ENCODE measurements around the gene KCNK3.

Gene KCNK3

DNA sequence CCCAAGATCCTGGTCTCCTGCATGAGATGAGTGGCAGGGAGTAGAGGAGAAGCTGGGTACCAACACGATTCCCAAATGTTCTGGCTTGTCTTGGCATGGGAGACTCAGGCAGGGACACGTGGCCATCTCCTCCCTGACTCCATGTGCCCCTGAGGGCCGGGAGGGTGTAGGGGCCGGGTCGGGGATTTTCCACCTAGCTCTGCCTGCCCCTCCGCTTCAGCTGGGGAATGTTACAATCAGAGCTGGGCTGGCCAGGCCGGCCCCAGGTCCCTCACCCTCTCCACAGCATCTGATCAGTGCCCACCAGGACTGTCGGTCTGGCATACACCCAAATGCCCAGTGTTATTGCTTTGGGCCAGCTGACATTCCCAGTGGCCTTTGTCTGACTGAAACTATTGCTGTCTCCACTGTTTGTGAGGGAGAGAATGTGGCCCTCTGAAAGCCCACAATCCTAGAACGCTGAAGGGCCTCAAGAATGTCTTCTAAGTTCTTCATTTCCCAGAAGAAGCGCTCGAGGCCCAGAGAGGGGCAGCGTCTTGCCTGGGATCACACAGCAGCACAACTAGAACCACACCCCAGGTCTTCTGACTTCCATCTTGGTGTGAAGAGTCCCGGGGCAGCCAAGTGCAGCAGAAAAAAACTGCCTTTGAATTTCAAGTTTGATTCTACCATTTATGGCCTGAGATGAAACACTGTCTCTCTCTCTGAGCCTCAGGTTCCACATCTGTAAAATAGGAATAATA is 23.2 kb downstream of the KCNK3 start:
- FAIRE-seq: no peak

DNA sequence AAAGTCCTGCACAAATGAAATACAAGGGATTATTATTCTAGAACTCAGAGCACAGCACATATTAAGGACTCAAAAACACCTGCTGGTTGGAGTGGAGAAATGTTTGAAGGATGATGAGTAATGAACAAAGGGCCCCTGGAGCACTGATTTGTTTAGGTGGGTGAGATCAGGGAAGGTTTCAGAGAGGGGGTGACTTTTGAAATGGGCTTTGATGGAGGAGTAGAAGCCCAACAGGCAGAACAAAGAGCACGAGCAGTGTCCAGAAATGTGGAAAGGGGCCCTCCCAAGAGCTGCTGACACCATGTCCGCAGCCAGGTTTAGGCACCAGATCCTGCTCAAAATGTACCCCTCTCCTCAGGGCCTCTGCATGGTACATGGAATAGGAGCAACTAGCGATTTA is 23.8 kb downstream of the KCNK3 start:
- no peak for FAIRE-seq

DNA sequence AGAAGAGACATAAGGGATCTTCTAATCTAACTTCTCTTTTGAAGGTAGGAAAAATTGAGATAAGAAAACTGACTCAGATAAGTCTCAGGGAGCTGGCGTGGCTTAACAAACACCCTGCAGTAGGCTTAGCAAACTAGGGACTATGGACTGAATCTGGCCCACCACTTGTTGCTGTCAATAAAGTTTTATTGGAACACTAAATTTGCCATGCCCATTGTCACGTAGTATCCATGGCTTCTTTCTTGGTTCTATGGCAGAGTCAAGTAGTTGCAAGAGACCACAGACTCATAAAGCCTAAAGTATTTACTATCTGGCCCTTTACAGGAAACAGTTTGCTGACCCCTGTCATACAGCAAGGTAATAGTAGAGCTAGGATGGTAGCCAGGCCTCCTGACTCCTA is 24.2 kb downstream of the KCNK3 start:
- FAIRE-seq: no peak

DNA sequence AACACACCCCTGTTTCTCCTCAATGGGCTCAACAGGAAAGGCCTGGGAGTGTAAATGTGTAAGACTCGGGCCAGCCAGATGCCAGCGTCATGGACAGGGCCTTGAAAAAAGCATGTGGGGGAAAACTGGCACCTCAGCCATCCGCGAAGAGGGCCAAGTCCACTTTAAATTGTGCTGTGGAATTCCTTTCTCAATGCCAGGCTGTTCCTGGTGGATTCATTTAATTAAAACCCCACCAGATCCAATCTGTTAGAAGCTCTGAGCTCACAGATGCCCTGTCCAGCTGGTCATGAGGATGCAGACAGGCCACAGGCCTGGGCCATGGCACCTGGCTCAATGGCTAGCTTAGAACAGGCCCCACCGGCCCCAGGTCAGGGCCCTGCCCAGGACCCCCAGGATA is 24.8 kb downstream of the KCNK3 start:
- FAIRE-seq: no peak

DNA sequence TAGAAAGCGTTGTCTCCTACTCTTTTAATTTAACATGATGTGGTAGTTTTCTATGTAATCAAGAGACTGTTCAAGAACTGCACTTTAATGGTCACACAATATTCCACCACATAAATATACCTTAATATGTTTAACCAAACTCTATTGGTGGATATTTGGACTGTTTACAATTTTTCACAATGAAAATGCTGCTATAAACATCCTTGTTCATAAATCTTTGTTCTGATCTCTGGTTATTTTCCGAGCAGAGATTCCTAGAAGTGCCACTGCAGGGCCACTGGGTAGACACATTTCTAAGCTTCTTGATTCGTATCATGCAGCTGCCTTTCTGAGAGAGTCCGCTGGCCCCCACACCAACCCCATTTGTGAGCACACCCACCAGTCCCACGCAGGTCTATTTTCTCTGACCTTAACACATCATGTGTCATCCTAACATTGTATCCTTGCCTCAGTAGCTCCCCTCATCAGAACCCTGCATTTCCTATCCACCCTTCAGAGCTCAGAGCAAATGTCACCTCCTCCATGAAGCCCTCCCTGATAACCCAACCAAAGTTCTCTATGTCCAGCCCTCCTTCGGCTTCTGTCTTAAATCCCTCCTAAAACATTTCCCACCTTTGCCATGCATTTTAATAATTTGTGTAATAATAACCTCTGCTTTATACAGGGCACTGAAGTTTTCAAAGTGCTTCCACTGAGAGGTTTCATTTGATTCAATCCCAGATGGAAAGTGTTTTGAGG is 26.6 kb downstream of the KCNK3 start:
- no peak for FAIRE-seq

DNA sequence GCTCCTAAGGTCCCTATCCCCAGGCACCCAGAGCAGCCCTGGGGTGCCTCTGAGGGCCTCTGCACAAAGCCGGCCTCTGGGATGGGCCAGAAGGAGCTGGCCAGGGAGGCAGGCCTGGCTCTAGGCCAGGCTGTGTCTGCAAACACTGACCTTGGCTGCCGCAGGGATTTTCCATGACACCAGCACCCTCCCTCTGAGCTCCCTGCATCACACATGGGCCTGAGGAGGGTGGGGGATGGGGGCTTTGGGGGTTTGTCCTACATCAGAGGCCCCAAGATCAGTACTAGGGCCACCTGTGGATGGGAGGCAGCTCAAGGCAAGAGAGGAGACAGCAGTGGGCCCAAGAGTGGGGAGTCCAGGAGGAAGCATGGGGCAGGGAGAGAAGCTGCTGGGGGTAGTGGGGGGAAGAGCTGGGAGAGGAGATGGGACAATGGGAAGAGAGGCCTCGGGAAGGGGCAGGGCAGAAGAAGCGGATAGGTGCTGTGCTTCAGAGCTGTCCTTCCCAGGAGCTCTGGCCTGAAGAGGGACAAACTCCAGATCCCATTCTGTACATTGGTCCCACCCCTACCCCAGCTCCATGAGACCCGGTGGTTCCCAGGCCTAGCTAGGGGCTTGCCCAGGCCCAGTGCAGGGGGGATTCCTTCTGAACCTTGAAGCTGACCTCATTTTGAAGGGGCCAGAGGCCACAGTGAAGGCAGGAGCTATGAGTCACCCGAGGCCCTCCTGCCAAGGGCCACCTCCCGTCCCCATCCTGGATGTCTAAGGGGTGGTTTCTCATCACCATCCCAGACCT is 28.0 kb downstream of the KCNK3 start:
- FAIRE-seq: no peak

DNA sequence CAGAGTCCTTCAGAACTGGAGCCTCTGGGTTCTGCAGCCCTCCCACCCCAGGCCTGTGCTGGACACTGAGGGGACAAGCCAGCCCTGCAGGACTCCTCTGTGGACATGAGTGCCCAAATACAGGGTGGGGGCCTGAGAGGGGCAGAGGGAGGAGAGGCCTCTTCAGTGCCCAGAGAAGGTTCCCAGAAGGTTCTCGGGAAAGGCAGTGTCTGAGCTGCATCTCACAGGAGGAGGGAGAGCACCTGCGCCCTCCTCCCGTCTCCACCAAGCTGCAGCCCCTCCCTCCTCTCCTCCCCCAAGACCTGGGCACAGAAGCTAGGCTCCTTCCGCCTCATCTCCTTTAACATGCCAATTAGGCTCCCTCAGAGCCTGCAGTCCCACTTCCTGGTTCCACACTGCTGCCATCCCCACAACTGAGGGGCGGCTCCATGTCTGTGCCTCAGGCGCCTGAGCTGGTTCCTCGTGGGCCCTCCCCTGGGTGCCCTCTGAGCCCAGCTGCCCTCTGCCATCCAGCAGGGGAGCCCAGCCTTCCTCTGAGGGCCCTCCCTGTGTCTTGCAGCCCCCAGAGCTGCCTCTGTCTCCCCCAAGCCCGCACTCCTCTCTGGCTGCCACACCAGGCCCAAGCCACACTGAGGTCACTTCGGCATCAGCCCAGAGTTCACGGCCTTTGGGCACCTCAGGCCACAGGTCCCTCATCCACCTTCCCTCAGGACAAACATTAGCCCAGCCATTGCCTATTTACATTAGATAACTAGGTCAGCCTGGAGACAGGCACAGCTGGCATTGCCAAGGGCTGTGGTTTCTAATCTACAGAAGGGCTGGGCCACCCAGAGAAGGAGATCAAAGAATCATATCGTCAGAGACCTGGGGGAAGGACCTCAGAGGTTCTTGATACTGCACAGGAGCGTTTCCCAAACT is 28.9 kb downstream of the KCNK3 start:
- no peak for FAIRE-seq

DNA sequence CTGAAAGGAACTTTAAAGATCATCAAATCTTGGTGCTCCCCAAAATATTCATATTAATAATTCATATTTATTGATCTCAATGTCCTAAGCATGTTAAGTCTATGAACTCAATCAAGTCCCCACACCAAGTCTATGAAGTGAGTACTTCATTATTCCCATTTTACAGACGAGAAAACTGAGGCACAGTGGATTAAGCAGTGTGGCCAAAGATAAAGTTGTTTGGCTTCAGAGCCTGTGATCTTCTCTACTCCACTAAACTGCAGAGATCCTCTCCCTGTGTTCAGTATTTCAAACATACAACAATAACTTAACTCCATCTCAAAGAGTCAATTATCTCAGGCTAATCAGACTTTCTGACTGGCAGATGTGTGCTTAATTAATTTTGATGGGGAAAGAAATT is 29.8 kb downstream of the KCNK3 start:
- FAIRE-seq: no peak

DNA sequence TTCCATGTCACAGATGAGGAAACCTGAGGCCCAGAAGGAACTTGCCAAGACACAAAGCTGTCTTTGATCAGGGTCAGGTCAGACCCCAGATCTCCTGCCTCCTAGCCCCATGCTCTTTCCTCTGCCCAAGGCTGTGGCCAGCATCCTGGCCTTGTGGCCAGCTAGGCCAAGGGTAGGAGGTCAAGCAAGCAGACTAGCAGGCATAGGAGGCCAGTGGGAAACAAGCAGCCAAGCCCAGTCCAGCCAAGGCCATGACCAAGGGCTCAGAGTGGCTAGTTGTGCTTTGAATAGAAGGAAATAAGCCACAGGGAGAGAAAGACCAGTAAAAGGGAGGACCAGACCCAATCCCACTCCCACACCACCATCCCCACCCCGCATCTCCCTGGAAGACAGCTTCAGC is 30.4 kb downstream of the KCNK3 start:
- FAIRE-seq: no peak

DNA sequence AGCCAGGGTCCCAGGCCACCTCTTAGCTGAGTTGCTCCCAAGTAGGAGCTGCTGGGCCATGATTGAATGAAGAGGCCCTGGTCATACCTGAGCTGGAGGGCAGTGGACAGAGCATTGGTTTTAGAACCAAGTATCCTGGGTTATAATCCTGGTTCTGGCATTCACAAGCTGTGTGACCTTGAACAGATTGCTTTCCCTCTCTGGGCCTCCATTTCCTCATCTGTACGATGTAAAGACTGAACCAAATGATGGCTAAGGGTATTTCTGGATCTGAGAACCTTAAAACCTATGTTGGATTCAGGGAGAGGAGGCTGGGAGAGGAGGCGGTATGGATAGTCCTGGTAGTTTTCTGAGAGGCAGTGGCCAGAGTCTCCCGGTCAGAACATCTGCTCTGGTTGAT is 31.0 kb downstream of the KCNK3 start:
- FAIRE-seq: no peak

DNA sequence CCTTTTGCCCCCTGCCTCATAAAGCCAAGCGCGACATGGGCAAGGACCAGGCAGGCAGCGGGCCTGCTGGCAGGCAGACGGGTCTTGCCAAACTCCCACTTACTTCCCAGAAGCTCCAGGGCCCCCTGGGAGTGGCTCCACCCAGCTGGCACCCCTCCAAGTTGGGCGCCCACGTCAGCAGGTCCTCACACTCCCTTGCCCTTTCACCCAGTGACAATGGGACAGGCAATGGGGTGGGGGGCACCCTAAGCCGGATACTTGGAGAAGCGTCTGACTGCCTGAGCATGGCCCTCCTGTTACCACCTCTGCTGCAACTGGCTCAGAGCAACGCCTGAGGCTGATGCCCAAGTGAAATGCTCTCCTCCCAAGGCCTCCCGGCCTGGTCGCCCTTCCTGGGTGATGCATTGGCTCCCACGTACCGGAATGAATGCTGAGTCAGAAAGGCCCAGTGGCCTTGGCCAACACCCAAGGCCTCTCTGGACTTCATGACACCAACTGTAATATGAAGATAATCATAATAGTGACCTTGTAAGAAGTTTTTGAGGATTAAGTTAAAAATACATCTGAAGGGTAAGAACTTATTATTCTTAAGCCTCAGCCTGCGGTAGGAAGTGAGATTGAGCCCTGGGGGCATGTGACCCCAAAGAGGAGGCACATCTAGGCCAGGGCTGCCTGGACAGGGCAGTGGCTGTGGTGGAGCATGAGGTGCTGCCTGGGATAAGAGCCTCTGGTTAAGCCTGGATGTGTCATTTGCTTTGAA is 31.6 kb downstream of the KCNK3 start:
- peak; percentile 90 for FAIRE-seq

DNA sequence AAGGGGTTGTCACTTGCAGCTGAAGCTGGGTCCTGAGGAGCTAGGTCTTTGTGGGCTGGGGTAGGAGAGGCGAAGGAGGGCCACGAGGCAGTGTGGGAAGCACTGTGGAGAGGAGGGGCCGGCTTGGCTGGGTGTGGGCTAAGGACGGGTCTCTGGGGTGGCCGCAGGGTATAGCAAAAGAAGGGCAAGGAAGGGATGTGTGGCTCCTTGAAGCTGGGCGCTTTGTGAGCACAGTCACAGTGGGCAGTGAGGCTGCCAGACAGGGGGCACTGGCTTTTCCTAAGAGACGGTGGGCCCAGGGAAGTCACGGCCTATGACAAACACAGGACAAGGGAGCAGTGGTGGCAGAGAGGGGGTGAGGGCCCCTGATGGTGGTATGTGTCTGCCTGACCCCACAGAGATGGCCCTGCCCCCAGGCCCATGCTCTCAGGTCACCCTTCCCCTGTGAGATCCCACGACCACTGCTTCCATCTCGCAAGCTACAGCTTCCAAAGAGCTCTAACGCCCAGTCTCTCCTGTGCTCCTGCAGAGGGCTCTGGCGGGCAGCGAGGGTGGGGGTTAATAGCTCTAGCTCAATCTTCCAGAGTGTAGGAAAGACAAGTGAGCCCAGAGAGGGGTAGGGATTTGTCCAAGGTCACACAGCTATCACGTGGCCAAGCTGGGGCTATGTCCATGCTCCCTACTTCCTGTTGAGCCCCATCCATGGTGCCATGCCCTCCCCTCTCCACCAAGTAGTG is 32.4 kb downstream of the KCNK3 start:
- no peak for FAIRE-seq

DNA sequence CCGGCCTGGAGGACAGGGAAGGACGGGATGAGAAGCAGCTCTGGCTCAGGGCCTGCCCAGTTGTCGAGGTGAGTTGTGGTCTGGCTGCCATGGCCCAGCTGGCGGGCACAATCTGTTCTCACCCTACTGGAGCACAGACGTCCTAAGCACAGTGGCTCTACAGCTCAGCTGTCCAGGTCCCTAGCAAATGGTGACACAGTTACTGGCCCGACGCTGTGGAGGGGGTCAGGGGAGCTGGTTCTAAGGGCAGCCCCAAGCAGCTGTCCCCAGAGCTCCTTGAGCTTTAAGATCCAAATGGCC is 32.9 kb downstream of the KCNK3 start:
- FAIRE-seq: no peak

DNA sequence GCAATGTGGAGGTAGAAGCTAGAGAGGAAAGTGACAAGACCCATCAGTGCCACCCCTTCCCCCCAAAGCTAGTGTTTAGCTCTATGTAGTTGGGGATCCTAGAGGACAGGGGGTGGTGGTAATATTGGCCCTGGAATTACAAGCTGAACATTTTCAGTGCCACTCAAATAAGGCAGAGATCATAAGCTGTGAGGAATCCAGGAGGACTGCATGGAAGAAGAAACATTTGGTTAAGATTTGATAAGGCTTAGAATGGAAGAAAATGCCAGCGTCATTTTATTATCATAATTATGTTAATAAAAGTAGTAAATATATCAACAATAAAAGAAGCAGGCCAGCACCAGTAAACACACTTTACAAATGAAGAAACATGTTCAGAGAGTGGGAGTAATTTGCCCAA is 33.7 kb downstream of the KCNK3 start:
- FAIRE-seq: no peak

DNA sequence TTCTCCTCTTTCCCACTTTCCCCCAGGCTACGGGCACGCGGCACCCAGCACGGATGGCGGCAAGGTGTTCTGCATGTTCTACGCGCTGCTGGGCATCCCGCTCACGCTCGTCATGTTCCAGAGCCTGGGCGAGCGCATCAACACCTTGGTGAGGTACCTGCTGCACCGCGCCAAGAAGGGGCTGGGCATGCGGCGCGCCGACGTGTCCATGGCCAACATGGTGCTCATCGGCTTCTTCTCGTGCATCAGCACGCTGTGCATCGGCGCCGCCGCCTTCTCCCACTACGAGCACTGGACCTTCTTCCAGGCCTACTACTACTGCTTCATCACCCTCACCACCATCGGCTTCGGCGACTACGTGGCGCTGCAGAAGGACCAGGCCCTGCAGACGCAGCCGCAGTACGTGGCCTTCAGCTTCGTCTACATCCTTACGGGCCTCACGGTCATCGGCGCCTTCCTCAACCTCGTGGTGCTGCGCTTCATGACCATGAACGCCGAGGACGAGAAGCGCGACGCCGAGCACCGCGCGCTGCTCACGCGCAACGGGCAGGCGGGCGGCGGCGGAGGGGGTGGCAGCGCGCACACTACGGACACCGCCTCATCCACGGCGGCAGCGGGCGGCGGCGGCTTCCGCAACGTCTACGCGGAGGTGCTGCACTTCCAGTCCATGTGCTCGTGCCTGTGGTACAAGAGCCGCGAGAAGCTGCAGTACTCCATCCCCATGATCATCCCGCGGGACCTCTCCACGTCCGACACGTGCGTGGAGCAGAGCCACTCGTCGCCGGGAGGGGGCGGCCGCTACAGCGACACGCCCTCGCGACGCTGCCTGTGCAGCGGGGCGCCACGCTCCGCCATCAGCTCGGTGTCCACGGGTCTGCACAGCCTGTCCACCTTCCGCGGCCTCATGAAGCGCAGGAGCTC is 35.4 kb downstream of the KCNK3 start:
- FAIRE-seq: no peak

DNA sequence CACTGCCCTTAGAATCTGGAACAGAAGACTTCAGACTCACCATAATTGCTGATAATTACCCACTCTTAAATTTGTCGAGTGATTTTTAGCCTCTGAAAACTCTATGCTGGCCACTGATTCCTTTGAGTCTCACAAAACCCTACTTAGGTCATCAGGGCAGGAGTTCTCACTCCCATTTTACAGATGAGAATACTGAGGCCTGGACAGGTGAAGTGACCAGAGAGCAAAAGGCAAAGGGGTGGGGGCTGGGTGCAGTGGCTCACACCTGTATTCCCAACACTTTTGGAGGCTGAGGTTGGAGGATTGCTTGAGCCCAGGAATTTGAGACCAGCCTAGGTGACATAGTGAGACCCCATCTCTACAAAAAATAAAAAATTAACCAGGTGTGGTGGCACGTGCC is 36.8 kb downstream of the KCNK3 start:
- FAIRE-seq: no peak

DNA sequence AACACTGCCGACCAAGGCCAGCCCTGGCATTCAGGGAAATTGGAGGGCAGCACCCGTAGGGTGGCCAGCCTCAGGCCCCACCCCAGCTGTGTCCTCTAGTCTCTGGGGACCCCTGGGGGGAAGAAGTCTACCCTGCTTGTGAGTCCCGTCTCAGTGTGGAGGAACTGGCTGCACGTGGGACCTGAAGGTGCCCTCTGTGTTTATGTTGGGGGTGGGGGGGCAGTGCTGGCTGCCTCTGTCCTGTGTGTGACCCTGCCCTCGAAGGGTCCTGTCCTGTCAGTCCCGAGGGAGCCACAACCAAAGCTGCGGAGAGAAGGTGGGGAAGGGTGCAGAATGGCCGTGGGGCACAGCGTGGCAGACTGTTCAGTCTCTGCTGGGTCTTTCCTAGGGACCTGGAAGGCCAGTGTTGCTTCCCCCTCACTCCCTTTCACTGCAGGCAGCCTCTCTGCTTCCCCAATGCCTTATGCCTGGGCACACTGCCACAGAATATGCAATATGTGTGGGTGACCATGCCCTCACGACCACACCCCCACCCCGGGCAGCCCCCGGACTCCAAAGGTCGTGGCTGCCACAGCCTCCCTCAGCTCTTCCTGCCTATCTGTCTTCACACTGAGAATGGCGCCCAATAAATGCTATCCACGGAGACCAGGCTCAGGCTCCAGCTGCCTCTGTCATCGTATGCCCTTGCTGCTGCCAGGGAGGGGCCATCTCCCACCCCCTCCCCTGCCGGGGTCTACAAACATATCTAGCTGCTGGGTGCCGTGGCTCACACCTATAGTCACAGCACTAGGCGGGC is 38.2 kb downstream of the KCNK3 start:
- FAIRE-seq: no peak

DNA sequence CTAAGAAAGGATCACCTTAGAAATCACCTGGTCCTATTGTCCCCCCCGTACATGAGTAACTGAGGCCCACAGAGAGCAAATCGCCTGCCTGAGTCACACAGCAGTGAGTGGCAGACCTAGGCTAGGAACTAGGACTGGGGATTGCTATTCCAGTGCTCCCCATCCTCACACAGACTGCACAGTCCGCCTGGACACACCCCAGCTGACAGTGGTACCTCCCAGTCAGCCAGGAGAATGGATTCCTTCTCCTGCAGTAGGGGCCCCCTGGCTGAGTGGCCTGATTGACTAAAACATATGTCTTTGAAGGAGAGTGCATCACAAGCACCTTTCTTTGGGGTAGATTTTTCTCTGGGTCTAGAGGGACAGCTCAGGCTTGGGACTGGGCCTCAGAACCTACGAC is 39.2 kb downstream of the KCNK3 start:
- FAIRE-seq: no peak

DNA sequence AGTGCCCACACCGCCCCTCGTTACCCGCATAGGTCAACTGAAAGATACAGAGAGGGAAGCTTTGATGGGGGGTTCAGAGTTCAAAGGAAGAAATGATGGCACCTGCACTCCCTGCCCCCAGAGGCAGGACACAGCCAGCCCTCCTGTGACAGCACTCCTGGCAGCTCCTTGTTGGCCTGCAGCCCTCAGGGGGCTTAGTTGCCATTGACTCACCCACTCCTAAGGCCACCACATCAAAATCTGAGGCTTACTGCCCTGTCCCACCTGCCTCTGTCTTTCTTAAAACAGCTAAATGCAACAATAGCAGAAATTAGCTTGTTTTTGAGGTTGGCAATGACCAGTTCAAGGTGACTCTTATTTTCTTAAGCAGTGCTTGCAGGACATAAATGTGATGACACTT is 39.9 kb downstream of the KCNK3 start:
- no peak for FAIRE-seq

DNA sequence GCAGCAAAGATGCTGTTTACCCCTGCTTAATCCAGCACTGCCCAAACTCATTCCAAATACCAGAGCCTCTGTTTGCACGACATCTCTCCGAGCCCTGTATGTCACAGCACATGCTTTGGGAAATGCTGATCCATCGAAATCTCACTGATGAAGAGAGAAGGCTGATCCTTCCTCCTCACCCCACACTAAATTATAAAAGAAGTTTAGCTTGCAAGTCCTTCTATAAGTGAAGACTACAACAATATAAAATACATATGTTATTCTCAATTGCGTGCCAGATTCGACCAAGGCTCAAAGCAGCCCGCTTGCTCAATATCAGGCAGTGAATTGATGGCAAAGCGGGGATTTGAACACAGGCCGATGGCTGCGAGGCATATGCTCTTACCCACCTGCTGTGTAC is 40.9 kb downstream of the KCNK3 start:
- FAIRE-seq: no peak

All from islet of Langerhans (tissue), 1 donor.